Stimulated activated CD8-positive, alpha-beta memory T cell treated with anti-CD3 and anti-CD28 coated beads, Interleukin-7, amount 100 ng/mL, for 48 hours (primary cell): Measurements from ENCODE around the gene ZNF385C.

Experiments
- DNase-seq, 2 donors: peaks; one replicate each; pipeline ENCODE4 v3.0.0-alpha.2; 2020; ENCODE audit warnings: low read depth in 1 of 2; ENCODE audit errors: extremely low read depth in 1 of 2

Gene ZNF385C

GRCh38 chr17:41998497-41998896 is 99.8 kb downstream of the ZNF385C start:
- no peak for DNase-seq

- DNase-seq, result no peak
Observed at GRCh38 chr17:41996855-41997164, 101.5 kb downstream of the ZNF385C start.

- DNase-seq, result no peak
Observed at GRCh38 chr17:41992576-41992975, 105.7 kb downstream of the ZNF385C start.

GRCh38 chr17:41989702-41990419 is 108.4 kb downstream of the ZNF385C start:
- no peak for DNase-seq

GRCh38 chr17:41988418-41988817 is 109.9 kb downstream of the ZNF385C start:
- no peak for DNase-seq

GRCh38 chr17:41987642-41988041 is 110.6 kb downstream of the ZNF385C start:
- no peak for DNase-seq

GRCh38 chr17:41986634-41987033 is 111.6 kb downstream of the ZNF385C start:
- DNase-seq, result no peak

GRCh38 chr17:41985919-41986318 is 112.4 kb downstream of the ZNF385C start:
- no peak for DNase-seq

- DNase-seq, result no peak
Observed at GRCh38 chr17:41984454-41984853, 113.8 kb downstream of the ZNF385C start.

GRCh38 chr17:41982026-41982760 is 116.1 kb downstream of the ZNF385C start:
- DNase-seq, result no peak

- DNase-seq, result no peak
Observed at GRCh38 chr17:41977991-41978390, 120.3 kb downstream of the ZNF385C start.

GRCh38 chr17:41976142-41976768 is 122.0 kb downstream of the ZNF385C start:
- no peak for DNase-seq
